H1 (cell line): Measurements from ENCODE around the gene ENPEP.

Experiments used
- CBX8 ChIP-seq: fragments of 300-800, 300-1000 bp; sonication (generic); IDR thresholded peaks from 2 replicates; pipeline ENCODE4 v1.7.1; 2016; ENCODE audit warnings: low read depth, low read length, borderline replicate concordance
- CHD1 ChIP-seq: IDR thresholded peaks from 2 replicates; pipeline ENCODE4 v1.6.1; 2012; ENCODE audit warnings: low read depth, low read length, improper control_type of control experiment
- CREB1 ChIP-seq: IDR thresholded peaks from 2 replicates; pipeline ENCODE4 v1.6.1; 2012; ENCODE audit warnings: inconsistent platforms
- EGR1 ChIP-seq: IDR thresholded peaks from 2 replicates; pipeline ENCODE4 v1.6.1; 2011; ENCODE audit warnings: low read depth, low read length, borderline replicate concordance
- MAFK ChIP-seq: IDR thresholded peaks from 2 replicates; pipeline ENCODE4 v1.6.1; 2012; ENCODE audit warnings: low read depth, mild to moderate bottlenecking, improper control_type of control experiment, low read length
- POLR2AphosphoS5 ChIP-seq: IDR thresholded peaks from 2 replicates; pipeline ENCODE4 v1.6.1; 2011; ENCODE audit warnings: low read depth, low read length
- SP1 ChIP-seq: IDR thresholded peaks from 2 replicates; pipeline ENCODE4 v1.6.1; 2011; ENCODE audit warnings: low read depth, low read length
- SP2 ChIP-seq: IDR thresholded peaks from 2 replicates; pipeline ENCODE4 v1.6.1; 2012; ENCODE audit warnings: mild to moderate bottlenecking, low read length, inconsistent platforms
- TAF1 ChIP-seq: IDR thresholded peaks from 2 replicates; pipeline ENCODE4 v1.6.1; 2011; ENCODE audit warnings: mild to moderate bottlenecking, low read depth, low read length
- TF ChIP-seq, protein P1 (sequence below), 3 experiments: IDR thresholded peaks; 1 replicate in 2 of 3; 2 replicates in 1 of 3; pipeline versions ENCODE4 v1.5.1 to v1.6.1; 2011; ENCODE audit warnings: low read length in 3 of 3, mild to moderate bottlenecking in 3 of 3, inconsistent platforms in 2 of 3, low read depth in 1 of 3, moderate library complexity in 1 of 3; ENCODE audit not compliant: insufficient read depth in 1 of 3; ENCODE audit errors: control extremely low read depth in 1 of 3

DNA sequence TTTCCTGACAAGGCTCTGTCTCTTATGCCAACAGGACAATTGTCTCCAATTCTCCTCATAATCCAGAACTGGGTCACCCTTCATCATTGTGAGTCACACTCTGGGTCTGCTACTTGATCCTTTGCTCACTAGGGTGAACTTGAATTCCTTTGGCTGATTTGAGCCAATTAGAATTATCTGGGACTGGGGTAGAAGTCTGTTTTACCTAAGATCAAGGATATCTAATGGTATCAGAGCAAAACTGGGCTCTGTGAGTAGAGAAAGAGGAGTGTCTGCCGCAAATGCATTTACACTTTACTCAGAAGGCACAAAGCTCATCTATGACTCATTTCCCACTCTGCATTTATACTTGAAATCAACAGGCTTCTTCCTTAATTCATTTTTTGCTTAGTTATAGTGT lies 74.3 kb downstream of the ENPEP start:
- TF ChIP-seq, protein P1, sequence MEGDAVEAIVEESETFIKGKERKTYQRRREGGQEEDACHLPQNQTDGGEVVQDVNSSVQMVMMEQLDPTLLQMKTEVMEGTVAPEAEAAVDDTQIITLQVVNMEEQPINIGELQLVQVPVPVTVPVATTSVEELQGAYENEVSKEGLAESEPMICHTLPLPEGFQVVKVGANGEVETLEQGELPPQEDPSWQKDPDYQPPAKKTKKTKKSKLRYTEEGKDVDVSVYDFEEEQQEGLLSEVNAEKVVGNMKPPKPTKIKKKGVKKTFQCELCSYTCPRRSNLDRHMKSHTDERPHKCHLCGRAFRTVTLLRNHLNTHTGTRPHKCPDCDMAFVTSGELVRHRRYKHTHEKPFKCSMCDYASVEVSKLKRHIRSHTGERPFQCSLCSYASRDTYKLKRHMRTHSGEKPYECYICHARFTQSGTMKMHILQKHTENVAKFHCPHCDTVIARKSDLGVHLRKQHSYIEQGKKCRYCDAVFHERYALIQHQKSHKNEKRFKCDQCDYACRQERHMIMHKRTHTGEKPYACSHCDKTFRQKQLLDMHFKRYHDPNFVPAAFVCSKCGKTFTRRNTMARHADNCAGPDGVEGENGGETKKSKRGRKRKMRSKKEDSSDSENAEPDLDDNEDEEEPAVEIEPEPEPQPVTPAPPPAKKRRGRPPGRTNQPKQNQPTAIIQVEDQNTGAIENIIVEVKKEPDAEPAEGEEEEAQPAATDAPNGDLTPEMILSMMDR (IDR thresholded peaks at IDR 0.05; ENCODE audit: control extremely low read depth in 1 of 3, insufficient read depth in 1 of 3, low read depth in 1 of 3, low read length in 3 of 3), result no peak
- no peak for TF ChIP-seq CREB1
- no peak for TF ChIP-seq CBX8
- no peak for TF ChIP-seq EGR1
- TF ChIP-seq MAFK, result no peak
- no peak for TF ChIP-seq SP2
- TF ChIP-seq CHD1, result no peak
- TF ChIP-seq TAF1, result no peak
- no peak for TF ChIP-seq POLR2AphosphoS5
- TF ChIP-seq SP1, result no peak
